ENCODE data around the gene MMD. TPM values are rescaled to one million over a fixed set of nuclear protein-coding genes. Genes with fewer than 3 reads are reported as not detected.

Gene MMD
- total and polyA plus RNA-seq, 2 of the 13 experiments (the other 11 are each of a cell fraction or from before 2014, with no cell fraction given): 121 to 225 TPM

GRCh38 chr17:55420776-55421178 lies 858 bp downstream of the MMD start (continued):
- TF ChIP-seq PRDM15 (CRISPR knock-in tag; IDR thresholded peaks at IDR 0.05) (0 out of 2 replicates have a peak, but pooled peaks have one; percentile 15), SAP130 (CRISPR knock-in tag; IDR thresholded peaks at IDR 0.05; ENCODE audit: low read depth) (peak; percentile 18), BORCS8-MEF2B (CRISPR knock-in tag; IDR thresholded peaks at IDR 0.05) (0 out of 2 replicates have a peak, but pooled peaks have one; percentile 17), ZNF768 (CRISPR knock-in tag; IDR thresholded peaks at IDR 0.05) (0 out of 2 replicates have a peak, but pooled peaks have one; percentile 17), REXO4 (CRISPR knock-in tag; IDR thresholded peaks at IDR 0.05; ENCODE audit: borderline replicate concordance) (0 out of 2 replicates have a peak, but pooled peaks have one; percentile 68), TEF (CRISPR knock-in tag; IDR thresholded peaks at IDR 0.05) (0 out of 2 replicates have a peak, but pooled peaks have one; percentile 16), TFE3 (CRISPR knock-in tag; IDR thresholded peaks at IDR 0.05) (0 out of 2 replicates have a peak, but pooled peaks have one; percentile 12), PLRG1 (conservative IDR thresholded peaks at IDR 0.05) (no peak), RXRA (CRISPR knock-in tag; IDR thresholded peaks at IDR 0.05) (peak; percentile 40; the same call in 1 of the 2 replicates), SMAD1 (CRISPR knock-in tag; IDR thresholded peaks at IDR 0.05; ENCODE audit: borderline replicate concordance, low read depth) (peak; percentile 11; the same call in 1 of the 2 replicates), POLR2G (IDR thresholded peaks at IDR 0.05; ENCODE audit: low read depth, low read length) (peak; percentile 29; the same call in 1 of the 2 replicates), IRF2 (CRISPR knock-in tag; IDR thresholded peaks at IDR 0.05) (peak; percentile 8; the same call in 1 of the 2 replicates)
- TF ChIP-seq, protein P1, sequence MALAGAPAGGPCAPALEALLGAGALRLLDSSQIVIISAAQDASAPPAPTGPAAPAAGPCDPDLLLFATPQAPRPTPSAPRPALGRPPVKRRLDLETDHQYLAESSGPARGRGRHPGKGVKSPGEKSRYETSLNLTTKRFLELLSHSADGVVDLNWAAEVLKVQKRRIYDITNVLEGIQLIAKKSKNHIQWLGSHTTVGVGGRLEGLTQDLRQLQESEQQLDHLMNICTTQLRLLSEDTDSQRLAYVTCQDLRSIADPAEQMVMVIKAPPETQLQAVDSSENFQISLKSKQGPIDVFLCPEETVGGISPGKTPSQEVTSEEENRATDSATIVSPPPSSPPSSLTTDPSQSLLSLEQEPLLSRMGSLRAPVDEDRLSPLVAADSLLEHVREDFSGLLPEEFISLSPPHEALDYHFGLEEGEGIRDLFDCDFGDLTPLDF (CRISPR knock-in tag; IDR thresholded peaks at IDR 0.05): 0 out of 2 replicates have a peak, but pooled peaks have one; percentile 20
- TF ChIP-seq, protein P2, sequence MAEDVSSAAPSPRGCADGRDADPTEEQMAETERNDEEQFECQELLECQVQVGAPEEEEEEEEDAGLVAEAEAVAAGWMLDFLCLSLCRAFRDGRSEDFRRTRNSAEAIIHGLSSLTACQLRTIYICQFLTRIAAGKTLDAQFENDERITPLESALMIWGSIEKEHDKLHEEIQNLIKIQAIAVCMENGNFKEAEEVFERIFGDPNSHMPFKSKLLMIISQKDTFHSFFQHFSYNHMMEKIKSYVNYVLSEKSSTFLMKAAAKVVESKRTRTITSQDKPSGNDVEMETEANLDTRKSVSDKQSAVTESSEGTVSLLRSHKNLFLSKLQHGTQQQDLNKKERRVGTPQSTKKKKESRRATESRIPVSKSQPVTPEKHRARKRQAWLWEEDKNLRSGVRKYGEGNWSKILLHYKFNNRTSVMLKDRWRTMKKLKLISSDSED (CRISPR knock-in tag; IDR thresholded peaks at IDR 0.05): peak; percentile 77; the same call in 1 of the 2 replicates
- TF ChIP-seq, protein P3, sequence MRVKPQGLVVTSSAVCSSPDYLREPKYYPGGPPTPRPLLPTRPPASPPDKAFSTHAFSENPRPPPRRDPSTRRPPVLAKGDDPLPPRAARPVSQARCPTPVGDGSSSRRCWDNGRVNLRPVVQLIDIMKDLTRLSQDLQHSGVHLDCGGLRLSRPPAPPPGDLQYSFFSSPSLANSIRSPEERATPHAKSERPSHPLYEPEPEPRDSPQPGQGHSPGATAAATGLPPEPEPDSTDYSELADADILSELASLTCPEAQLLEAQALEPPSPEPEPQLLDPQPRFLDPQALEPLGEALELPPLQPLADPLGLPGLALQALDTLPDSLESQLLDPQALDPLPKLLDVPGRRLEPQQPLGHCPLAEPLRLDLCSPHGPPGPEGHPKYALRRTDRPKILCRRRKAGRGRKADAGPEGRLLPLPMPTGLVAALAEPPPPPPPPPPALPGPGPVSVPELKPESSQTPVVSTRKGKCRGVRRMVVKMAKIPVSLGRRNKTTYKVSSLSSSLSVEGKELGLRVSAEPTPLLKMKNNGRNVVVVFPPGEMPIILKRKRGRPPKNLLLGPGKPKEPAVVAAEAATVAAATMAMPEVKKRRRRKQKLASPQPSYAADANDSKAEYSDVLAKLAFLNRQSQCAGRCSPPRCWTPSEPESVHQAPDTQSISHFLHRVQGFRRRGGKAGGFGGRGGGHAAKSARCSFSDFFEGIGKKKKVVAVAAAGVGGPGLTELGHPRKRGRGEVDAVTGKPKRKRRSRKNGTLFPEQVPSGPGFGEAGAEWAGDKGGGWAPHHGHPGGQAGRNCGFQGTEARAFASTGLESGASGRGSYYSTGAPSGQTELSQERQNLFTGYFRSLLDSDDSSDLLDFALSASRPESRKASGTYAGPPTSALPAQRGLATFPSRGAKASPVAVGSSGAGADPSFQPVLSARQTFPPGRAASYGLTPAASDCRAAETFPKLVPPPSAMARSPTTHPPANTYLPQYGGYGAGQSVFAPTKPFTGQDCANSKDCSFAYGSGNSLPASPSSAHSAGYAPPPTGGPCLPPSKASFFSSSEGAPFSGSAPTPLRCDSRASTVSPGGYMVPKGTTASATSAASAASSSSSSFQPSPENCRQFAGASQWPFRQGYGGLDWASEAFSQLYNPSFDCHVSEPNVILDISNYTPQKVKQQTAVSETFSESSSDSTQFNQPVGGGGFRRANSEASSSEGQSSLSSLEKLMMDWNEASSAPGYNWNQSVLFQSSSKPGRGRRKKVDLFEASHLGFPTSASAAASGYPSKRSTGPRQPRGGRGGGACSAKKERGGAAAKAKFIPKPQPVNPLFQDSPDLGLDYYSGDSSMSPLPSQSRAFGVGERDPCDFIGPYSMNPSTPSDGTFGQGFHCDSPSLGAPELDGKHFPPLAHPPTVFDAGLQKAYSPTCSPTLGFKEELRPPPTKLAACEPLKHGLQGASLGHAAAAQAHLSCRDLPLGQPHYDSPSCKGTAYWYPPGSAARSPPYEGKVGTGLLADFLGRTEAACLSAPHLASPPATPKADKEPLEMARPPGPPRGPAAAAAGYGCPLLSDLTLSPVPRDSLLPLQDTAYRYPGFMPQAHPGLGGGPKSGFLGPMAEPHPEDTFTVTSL (CRISPR knock-in tag; IDR thresholded peaks at IDR 0.05; ENCODE audit: borderline replicate concordance): peak; percentile 40; the same call in 1 of the 2 replicates
